SU-DHL-6 (cell line): ENCODE data around the gene ITPKA.

ENCODE experiments used
- H2AFZ ChIP-seq: fragments of 200-600 bp; sonication (generic); 2 replicates; pipeline ENCODE4 v1.6.1; 2014; ENCODE audit warnings: low read depth, mild to moderate bottlenecking, moderate library complexity, mixed read lengths, antibody characterized with exemption, low read length; ENCODE audit not compliant: severe bottlenecking
- H3F3A ChIP-seq: fragments of 200-600 bp; shearing (Covaris generic); 2 replicates; pipeline ENCODE4 v1.6.0; 2016; ENCODE audit warnings: antibody characterized with exemption, mild to moderate bottlenecking; ENCODE audit not compliant: insufficient read depth
- H3K27ac ChIP-seq: fragments of 200-600 bp; sonication (generic); 2 replicates; pipeline ENCODE4 v1.5.1; 2016; ENCODE audit warnings: low read depth, mild to moderate bottlenecking, low read length, moderate library complexity, mixed read lengths
- H3K27me3 ChIP-seq: fragments of 200-600 bp; sonication (generic), shearing (Covaris generic); 2 replicates; pipeline ENCODE4 v1.6.0; 2014; ENCODE audit warnings: mild to moderate bottlenecking, low read length
- H3K36me3 ChIP-seq: fragments of 200-600 bp; sonication (generic); 2 replicates; pipeline ENCODE4 v1.6.1; 2014; ENCODE audit warnings: mild to moderate bottlenecking, low read length, mixed read lengths
- H3K4me2 ChIP-seq: fragments of 300-600, 200-600 bp; shearing (Covaris generic), sonication (generic); 2 replicates; pipeline ENCODE4 v1.6.0; 2014; ENCODE audit warnings: low read length, low read depth, mild to moderate bottlenecking; ENCODE audit not compliant: poor library complexity, severe bottlenecking
- H3K4me3 ChIP-seq: fragments of 200-600 bp; sonication (generic); 2 replicates; pipeline ENCODE4 v1.5.1; 2014; ENCODE audit warnings: antibody characterized with exemption, low read length, mild to moderate bottlenecking, mixed read lengths; ENCODE audit not compliant: insufficient read depth, poor library complexity, severe bottlenecking
- H3K79me2 ChIP-seq: fragments of 200-600 bp; sonication (generic); 2 replicates; pipeline ENCODE4 v1.6.1; 2014; ENCODE audit warnings: mild to moderate bottlenecking, low read length, moderate library complexity; ENCODE audit not compliant: insufficient read depth
- H3K9ac ChIP-seq: fragments of 200-600 bp; sonication (generic); 2 replicates; pipeline ENCODE4 v1.7.0; 2014; ENCODE audit warnings: mild to moderate bottlenecking, low read length
- H3K9me2 ChIP-seq: fragments of 200-600 bp; sonication (generic); replicated peaks from 2 replicates; pipeline ENCODE4 v1.6.1; 2014; ENCODE audit warnings: low read length; ENCODE audit not compliant: insufficient read depth
- H3K9me3 ChIP-seq: fragments of 200-600 bp; sonication (generic); 2 replicates; pipeline ENCODE4 v1.6.1; 2014; ENCODE audit warnings: low read length, mixed read lengths; ENCODE audit not compliant: insufficient read depth
- H4K20me1 ChIP-seq: fragments of 200-600 bp; sonication (generic); 2 replicates; pipeline ENCODE4 v1.6.1; 2014; ENCODE audit warnings: low read depth, mild to moderate bottlenecking, antibody characterized with exemption, low read length, moderate library complexity, mixed read lengths
- CTCF ChIP-seq: fragments of 200-600 bp; sonication (generic); IDR thresholded peaks from one replicate; pipeline ENCODE4 v1.5.1; 2017; ENCODE audit warnings: antibody characterized with exemption, mild to moderate bottlenecking, low read length, moderate library complexity; ENCODE audit not compliant: insufficient read depth, poor library complexity, severe bottlenecking
- EZH2phosphoT487 ChIP-seq: fragments of 200-600 bp; sonication (generic), shearing (Covaris generic); conservative IDR thresholded peaks from 2 replicates; pipeline ENCODE4 v1.6.1; 2018; ENCODE audit warnings: mild to moderate bottlenecking, antibody characterized with exemption, low read length, moderate library complexity, mixed read lengths

ITPKA gene

GRCh38 chr15:41505776-41506175 lies 12.1 kb downstream of the ITPKA start:
- H2AFZ ChIP-seq = no peak overlapping the region
- no peak overlapping the region for H3K4me2 ChIP-seq
- no peaks in the 10 kb centered on the region for H3K79me2 ChIP-seq
- H3K9me2 ChIP-seq = no peaks in the 10 kb centered on the region
- no peaks in the 10 kb centered on the region for H3K36me3 ChIP-seq
- H3K4me3 ChIP-seq = no peak overlapping the region
- H4K20me1 ChIP-seq = no peaks in the 10 kb centered on the region
- no peaks in the 10 kb centered on the region for H3F3A ChIP-seq
- H3K9ac ChIP-seq = no peak overlapping the region
- H3K9me3 ChIP-seq = no peaks in the 10 kb centered on the region
- TF ChIP-seq EZH2phosphoT487 (no peak), CTCF (no peak)
- H3K27me3 ChIP-seq = no peaks in the 10 kb centered on the region
- no peak overlapping the region for H3K27ac ChIP-seq

GRCh38 chr15:41506796-41507341 lies 13.2 kb downstream of the ITPKA start:
- Histone ChIP-seq H3K27ac (no peak overlapping the region), H2AFZ (no peak overlapping the region), H3K4me2 (no peak overlapping the region), H3K27me3 (no peaks in the 10 kb centered on the region), H3K4me3 (no peak overlapping the region), H3K9me3 (no peaks in the 10 kb centered on the region), H3K79me2 (no peaks in the 10 kb centered on the region), H3F3A (no peaks in the 10 kb centered on the region), H3K9ac (no peak overlapping the region), H4K20me1 (no peaks in the 10 kb centered on the region), H3K9me2 (no peaks in the 10 kb centered on the region), H3K36me3 (no peaks in the 10 kb centered on the region)
- no peak for TF ChIP-seq CTCF
- no peak for TF ChIP-seq EZH2phosphoT487

- H3K27ac ChIP-seq = no peak overlapping the region
- TF ChIP-seq CTCF (no peak), EZH2phosphoT487 (no peak)
- no peaks in the 10 kb centered on the region for H4K20me1 ChIP-seq
- no peak overlapping the region for H3K9ac ChIP-seq
- no peak overlapping the region for H3K4me3 ChIP-seq
- no peak overlapping the region for H2AFZ ChIP-seq
- H3K27me3 ChIP-seq = no peaks in the 10 kb centered on the region
- no peaks in the 10 kb centered on the region for H3F3A ChIP-seq
- H3K9me2 ChIP-seq = no peaks in the 10 kb centered on the region
- H3K4me2 ChIP-seq = no peak overlapping the region
- H3K9me3 ChIP-seq = no peaks in the 10 kb centered on the region
- no peaks in the 10 kb centered on the region for H3K79me2 ChIP-seq
- H3K36me3 ChIP-seq = no peaks in the 10 kb centered on the region
Observed at GRCh38 chr15:41507820-41508290, 14.2 kb downstream of the ITPKA start.
